ENCODE measurements around the gene MRPL32.

MRPL32 gene

DNA sequence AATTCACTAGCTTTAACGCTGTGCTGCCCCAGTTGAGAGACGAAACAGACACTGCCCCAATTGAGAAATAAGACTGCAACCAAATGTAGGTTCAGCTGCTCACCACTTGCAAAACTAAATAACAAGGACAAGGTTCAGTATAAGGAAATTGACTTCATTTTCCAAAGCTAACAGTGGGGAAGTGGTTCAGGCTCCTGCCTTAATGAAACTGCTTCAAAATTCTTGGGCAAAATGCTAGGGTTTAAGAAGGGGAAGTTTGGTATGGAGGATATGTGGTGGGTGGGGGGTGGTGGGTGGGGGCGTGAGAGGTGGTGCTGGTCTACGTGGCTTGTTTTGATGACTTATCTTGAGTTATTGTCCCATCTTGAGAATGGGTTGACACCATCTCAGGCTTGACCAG, 21.8 kb downstream of the MRPL32 start:
- H3K9me2 ChIP-seq (replicated peaks; ENCODE audit: control insufficient read depth, low read length), result no peaks in the 10 kb centered on the region
- no peak for TF ChIP-seq EZH2phosphoT487 (IDR thresholded peaks at IDR 0.05; ENCODE audit: borderline replicate concordance, low read length)
- TF ChIP-seq, protein P1, sequence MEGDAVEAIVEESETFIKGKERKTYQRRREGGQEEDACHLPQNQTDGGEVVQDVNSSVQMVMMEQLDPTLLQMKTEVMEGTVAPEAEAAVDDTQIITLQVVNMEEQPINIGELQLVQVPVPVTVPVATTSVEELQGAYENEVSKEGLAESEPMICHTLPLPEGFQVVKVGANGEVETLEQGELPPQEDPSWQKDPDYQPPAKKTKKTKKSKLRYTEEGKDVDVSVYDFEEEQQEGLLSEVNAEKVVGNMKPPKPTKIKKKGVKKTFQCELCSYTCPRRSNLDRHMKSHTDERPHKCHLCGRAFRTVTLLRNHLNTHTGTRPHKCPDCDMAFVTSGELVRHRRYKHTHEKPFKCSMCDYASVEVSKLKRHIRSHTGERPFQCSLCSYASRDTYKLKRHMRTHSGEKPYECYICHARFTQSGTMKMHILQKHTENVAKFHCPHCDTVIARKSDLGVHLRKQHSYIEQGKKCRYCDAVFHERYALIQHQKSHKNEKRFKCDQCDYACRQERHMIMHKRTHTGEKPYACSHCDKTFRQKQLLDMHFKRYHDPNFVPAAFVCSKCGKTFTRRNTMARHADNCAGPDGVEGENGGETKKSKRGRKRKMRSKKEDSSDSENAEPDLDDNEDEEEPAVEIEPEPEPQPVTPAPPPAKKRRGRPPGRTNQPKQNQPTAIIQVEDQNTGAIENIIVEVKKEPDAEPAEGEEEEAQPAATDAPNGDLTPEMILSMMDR (IDR thresholded peaks at IDR 0.05; ENCODE audit: low read depth, low read length, poor library complexity, severe bottlenecking), result no peak
- H3K27ac ChIP-seq (ENCODE audit: low read depth, low read length), result no peak overlapping the region
- H3K4me3 ChIP-seq (ENCODE audit: low read length), result no peak overlapping the region
- peaks cover 9% of the 10 kb centered on the region; the same call in 1 of the 2 replicates for H3K9me3 ChIP-seq (ENCODE audit: control insufficient read depth, insufficient read depth, low read length)
- H3K27me3 ChIP-seq (ENCODE audit: control insufficient read depth, low read length), result no peaks in the 10 kb centered on the region
- no peaks in the 10 kb centered on the region for H3K79me2 ChIP-seq (ENCODE audit: control insufficient read depth, low read length)
- no peak overlapping the region for H3K4me2 ChIP-seq (ENCODE audit: low read length)
- no peaks in the 10 kb centered on the region for H3K4me1 ChIP-seq (ENCODE audit: control insufficient read depth, low read length)
- no peaks in the 10 kb centered on the region for H3K36me3 ChIP-seq (ENCODE audit: control insufficient read depth, low read length)
- H4K20me1 ChIP-seq (ENCODE audit: control insufficient read depth, insufficient read depth, low read depth, low read length), result no peaks in the 10 kb centered on the region
- H3F3A ChIP-seq (ENCODE audit: control insufficient read depth, insufficient read depth), result no peaks in the 10 kb centered on the region

- Histone ChIP-seq H3K36me3 (ENCODE audit: control insufficient read depth, low read length) (no peaks in the 10 kb centered on the region), H3K9me3 (ENCODE audit: control insufficient read depth, insufficient read depth, low read length) (peaks cover 9% of the 10 kb centered on the region; the same call in 1 of the 2 replicates), H3K27ac (ENCODE audit: low read depth, low read length) (no peak overlapping the region), H3K79me2 (ENCODE audit: control insufficient read depth, low read length) (no peaks in the 10 kb centered on the region), H4K20me1 (ENCODE audit: control insufficient read depth, insufficient read depth, low read depth, low read length) (no peaks in the 10 kb centered on the region), H3K4me2 (ENCODE audit: low read length) (no peak overlapping the region), H3K4me1 (ENCODE audit: control insufficient read depth, low read length) (no peaks in the 10 kb centered on the region), H3K27me3 (ENCODE audit: control insufficient read depth, low read length) (peaks cover 6% of the 10 kb centered on the region), H3K9me2 (replicated peaks; ENCODE audit: control insufficient read depth, low read length) (no peaks in the 10 kb centered on the region), H3F3A (ENCODE audit: control insufficient read depth, insufficient read depth) (no peaks in the 10 kb centered on the region), H3K4me3 (ENCODE audit: low read length) (no peak overlapping the region)
- TF ChIP-seq, protein P1 (IDR thresholded peaks at IDR 0.05; ENCODE audit: low read depth, low read length, poor library complexity, severe bottlenecking), result no peak
- TF ChIP-seq EZH2phosphoT487 (IDR thresholded peaks at IDR 0.05; ENCODE audit: borderline replicate concordance, low read length), result no peak
Observed at GRCh38 chr7:42956062-42956461, 23.9 kb downstream of the MRPL32 start.

DNA sequence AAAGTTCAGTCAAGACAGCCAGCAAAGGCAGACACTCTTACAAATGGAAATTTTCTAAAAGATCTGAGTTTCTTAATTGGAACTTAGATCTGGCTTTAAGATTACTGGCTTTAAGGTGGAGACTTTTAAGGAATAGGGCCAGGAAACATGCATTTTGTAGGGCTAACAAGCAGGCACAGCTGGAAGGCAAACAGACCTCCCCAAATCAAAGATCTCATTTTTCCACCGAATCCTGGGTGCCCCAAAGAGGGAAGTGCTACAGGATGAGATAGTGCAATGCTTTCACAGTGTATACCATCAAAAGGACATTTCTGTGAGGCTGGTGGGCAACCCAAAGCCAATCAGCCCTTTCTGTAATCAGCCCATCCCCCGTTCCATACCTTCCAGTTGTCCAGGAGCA, 27.4 kb downstream of the MRPL32 start:
- no peaks in the 10 kb centered on the region for H3K36me3 ChIP-seq (ENCODE audit: control insufficient read depth, low read length)
- peaks cover 10% of the 10 kb centered on the region for H3K27me3 ChIP-seq (ENCODE audit: control insufficient read depth, low read length)
- TF ChIP-seq EZH2phosphoT487 (IDR thresholded peaks at IDR 0.05; ENCODE audit: borderline replicate concordance, low read length), result no peak
- TF ChIP-seq, protein P1 (IDR thresholded peaks at IDR 0.05; ENCODE audit: low read depth, low read length, poor library complexity, severe bottlenecking), result no peak
- H3K4me2 ChIP-seq (ENCODE audit: low read length), result no peak overlapping the region
- no peaks in the 10 kb centered on the region for H3K9me2 ChIP-seq (replicated peaks; ENCODE audit: control insufficient read depth, low read length)
- no peaks in the 10 kb centered on the region for H3F3A ChIP-seq (ENCODE audit: control insufficient read depth, insufficient read depth)
- no peak overlapping the region for H3K4me3 ChIP-seq (ENCODE audit: low read length)
- peaks cover 9% of the 10 kb centered on the region; the same call in 1 of the 2 replicates for H3K9me3 ChIP-seq (ENCODE audit: control insufficient read depth, insufficient read depth, low read length)
- no peaks in the 10 kb centered on the region for H3K79me2 ChIP-seq (ENCODE audit: control insufficient read depth, low read length)
- no peaks in the 10 kb centered on the region for H4K20me1 ChIP-seq (ENCODE audit: control insufficient read depth, insufficient read depth, low read depth, low read length)
- no peaks in the 10 kb centered on the region for H3K4me1 ChIP-seq (ENCODE audit: control insufficient read depth, low read length)
- no peak overlapping the region for H3K27ac ChIP-seq (ENCODE audit: low read depth, low read length)
